C4-2B (cell line): ENCODE measurements around the gene GNB1.

Source experiments
- ZFX ChIP-seq: fragments of 450-650 bp; IDR thresholded peaks from 2 replicates; pipeline ENCODE4 v1.6.1; 2017
- TF ChIP-seq, protein P1 (sequence below): fragments of 450-650 bp; conservative IDR thresholded peaks from 2 replicates; pipeline ENCODE4 v1.5.1; 2017; ENCODE audit warnings: mild to moderate bottlenecking

GRCh38 chr1:1938276-1938573 lies 47.3 kb upstream of the GNB1 start:
- TF ChIP-seq, protein P1, sequence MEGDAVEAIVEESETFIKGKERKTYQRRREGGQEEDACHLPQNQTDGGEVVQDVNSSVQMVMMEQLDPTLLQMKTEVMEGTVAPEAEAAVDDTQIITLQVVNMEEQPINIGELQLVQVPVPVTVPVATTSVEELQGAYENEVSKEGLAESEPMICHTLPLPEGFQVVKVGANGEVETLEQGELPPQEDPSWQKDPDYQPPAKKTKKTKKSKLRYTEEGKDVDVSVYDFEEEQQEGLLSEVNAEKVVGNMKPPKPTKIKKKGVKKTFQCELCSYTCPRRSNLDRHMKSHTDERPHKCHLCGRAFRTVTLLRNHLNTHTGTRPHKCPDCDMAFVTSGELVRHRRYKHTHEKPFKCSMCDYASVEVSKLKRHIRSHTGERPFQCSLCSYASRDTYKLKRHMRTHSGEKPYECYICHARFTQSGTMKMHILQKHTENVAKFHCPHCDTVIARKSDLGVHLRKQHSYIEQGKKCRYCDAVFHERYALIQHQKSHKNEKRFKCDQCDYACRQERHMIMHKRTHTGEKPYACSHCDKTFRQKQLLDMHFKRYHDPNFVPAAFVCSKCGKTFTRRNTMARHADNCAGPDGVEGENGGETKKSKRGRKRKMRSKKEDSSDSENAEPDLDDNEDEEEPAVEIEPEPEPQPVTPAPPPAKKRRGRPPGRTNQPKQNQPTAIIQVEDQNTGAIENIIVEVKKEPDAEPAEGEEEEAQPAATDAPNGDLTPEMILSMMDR, result no peak
- TF ChIP-seq ZFX, result no peak
